HCT116 (cell line): ENCODE results near the gene NSG2. TPM values are rescaled to one million over a fixed set of nuclear protein-coding genes. Genes with fewer than 3 reads are reported as not detected.

ENCODE experiments used
- ATAC-seq: fragments of 200-7000 bp; cut with Tn5 transposase; 2 replicates; pipeline ENCODE4 v1.9.1; 2020; ENCODE audit warnings: mild to moderate bottlenecking, moderate library complexity
- BruUV-seq: library from RNA; stranded (reverse); fragments of 400-500 nt; replicated peaks from 2 replicates; lab custom pipeline; 2021; lab: Mats Ljungman, UMichigan
- CTCF ChIA-PET: fragments of 300-600 bp; sonication (Branson Sonifier 250); formaldehyde crosslinking; loops from one replicate; lab custom pipeline; 2021; ENCODE audit warnings: antibody characterized with exemption; lab: Charles Lee
- POLR2A ChIA-PET: fragments of 300-600, 350-600 bp; sonication (Branson Sonifier 250); formaldehyde crosslinking; loops from one replicate; lab custom pipeline; 2021; ENCODE audit warnings: antibody characterized with exemption; lab: Charles Lee
- RAD21 ChIA-PET, 2 experiments: fragments of 300-600 bp; sonication (Branson Sonifier 250); formaldehyde crosslinking; loops; one replicate each; lab custom pipeline; 2023; ENCODE audit warnings: low total read pairs in 2 of 2; ENCODE audit not compliant: uncharacterized antibody in 2 of 2, unreplicated experiment in 2 of 2, low non-redundant PET in 1 of 2; lab: Charles Lee
- DNase-seq: peaks from one replicate; pipeline ENCODE4 v3.0.0-alpha.2; 2010; ENCODE audit warnings: low read depth, low spot score
- H2AFZ ChIP-seq: fragments of 200-600 bp; shearing (Covaris generic), sonication (generic); 2 replicates; pipeline ENCODE4 v1.6.1; 2017; ENCODE audit warnings: low read depth, mixed run types, mixed read lengths, antibody characterized with exemption, low read length; ENCODE audit not compliant: poor library complexity, severe bottlenecking
- H3K27ac ChIP-seq: 2 replicates; pipeline ENCODE4 v1.5.1; 2012; ENCODE audit warnings: low read depth, low read length
- H3K27me3 ChIP-seq: fragments of 200-600 bp; sonication (generic); 2 replicates; pipeline ENCODE4 v1.6.1; 2016; ENCODE audit warnings: mixed run types, low read length, mixed read lengths; ENCODE audit not compliant: insufficient read depth
- H3K36me3 ChIP-seq, 2 experiments: fragments of 200-500 bp in 1 of 2; fragments of 200-600 bp in 1 of 2; sonication (Bioruptor generic) in 1 of 2; sonication (generic) in 1 of 2; 2 replicates each; pipeline versions ENCODE4 v1.5.1 to v1.6.1; 2014 to 2016; ENCODE audit warnings: low read length in 2 of 2, inconsistent platforms in 1 of 2, mixed read lengths in 1 of 2, mixed run types in 1 of 2; ENCODE audit not compliant: insufficient read depth in 2 of 2, control insufficient read depth in 1 of 2
- H3K4me1 ChIP-seq, 2 experiments: fragments of 200-600 bp in 1 of 2; sonication (generic) in 1 of 2; 2 replicates each; pipeline versions ENCODE4 v1.5.1 to v1.6.1; 2012 to 2017; ENCODE audit warnings: low read length in 2 of 2, inconsistent platforms in 1 of 2, mild to moderate bottlenecking in 1 of 2, mixed read lengths in 1 of 2, mixed run types in 1 of 2, moderate library complexity in 1 of 2; ENCODE audit not compliant: insufficient read depth in 2 of 2, control insufficient read depth in 1 of 2
- H3K4me2 ChIP-seq: fragments of 200-600 bp; sonication (generic); 2 replicates; pipeline ENCODE4 v1.6.1; 2017; ENCODE audit warnings: mixed run types, low read length, mixed read lengths
- H3K4me3 ChIP-seq, 2 experiments: fragments of 200-600 bp in 1 of 2; sonication (generic) in 1 of 2; replicated peaks in 1 of 2; 2 replicates each; pipeline ENCODE4 v1.5.1; 2011 to 2016; ENCODE audit warnings: low read length in 2 of 2, control low read depth in 1 of 2, low read depth in 1 of 2, mild to moderate bottlenecking in 1 of 2, mixed read lengths in 1 of 2, mixed run types in 1 of 2
- H3K79me2 ChIP-seq: fragments of 200-600 bp; sonication (generic); 2 replicates; pipeline ENCODE4 v1.6.1; 2017; ENCODE audit warnings: mild to moderate bottlenecking, mixed run types, low read length, moderate library complexity, mixed read lengths; ENCODE audit not compliant: insufficient read depth
- H3K9ac ChIP-seq: fragments of 200-600 bp; sonication (generic); 2 replicates; pipeline ENCODE4 v1.6.1; 2016; ENCODE audit warnings: low read length, mixed read lengths
- H3K9me2 ChIP-seq: fragments of 200-600 bp; sonication (generic), shearing (Covaris generic); 2 replicates; pipeline ENCODE4 v1.6.1; 2017; ENCODE audit warnings: mixed run types, mild to moderate bottlenecking, moderate library complexity; ENCODE audit not compliant: insufficient read depth
- H3K9me3 ChIP-seq, 2 experiments: fragments of 200-500 bp in 1 of 2; fragments of 200-600 bp in 1 of 2; sonication (Bioruptor generic) in 1 of 2; sonication (generic) in 1 of 2; 2 replicates each; pipeline ENCODE4 v1.6.1; 2014 to 2017; ENCODE audit warnings: low read length in 2 of 2, mixed read lengths in 2 of 2, inconsistent platforms in 1 of 2, low read depth in 1 of 2, mild to moderate bottlenecking in 1 of 2, mixed run types in 1 of 2, moderate library complexity in 1 of 2; ENCODE audit not compliant: control insufficient read depth in 1 of 2, insufficient read depth in 1 of 2
- H4K20me1 ChIP-seq: fragments of 200-600 bp; sonication (generic), shearing (Covaris generic); 2 replicates; pipeline ENCODE4 v1.6.1; 2017; ENCODE audit warnings: mixed run types, mild to moderate bottlenecking, moderate library complexity; ENCODE audit not compliant: insufficient read depth
- ATF3 ChIP-seq: IDR thresholded peaks from 2 replicates; pipeline ENCODE4 v1.6.1; 2012
- CBX3 ChIP-seq: IDR thresholded peaks from 2 replicates; pipeline ENCODE4 v1.6.1; 2012; ENCODE audit warnings: low read depth
- CEBPB ChIP-seq: IDR thresholded peaks from 2 replicates; pipeline ENCODE4 v1.6.1; 2012; ENCODE audit warnings: low read depth
- CTCF ChIP-seq, 3 experiments: fragments of 200-600 bp in 1 of 3; sonication (generic) in 1 of 3; IDR thresholded peaks in 2 of 3; conservative IDR thresholded peaks in 1 of 3; 2 replicates each; pipeline ENCODE4 v1.5.1; 2012 to 2017; ENCODE audit warnings: low read depth in 2 of 3, low read length in 2 of 3, antibody characterized with exemption in 1 of 3, borderline replicate concordance in 1 of 3, control low read depth in 1 of 3, mild to moderate bottlenecking in 1 of 3, mixed read lengths in 1 of 3, mixed run types in 1 of 3, moderate library complexity in 1 of 3; ENCODE audit not compliant: insufficient read depth in 1 of 3
- EGR1 ChIP-seq: IDR thresholded peaks from 2 replicates; pipeline ENCODE4 v1.6.1; 2012; ENCODE audit warnings: low read depth
- ELF1 ChIP-seq: IDR thresholded peaks from 2 replicates; pipeline ENCODE4 v1.6.1; 2012; ENCODE audit warnings: low read depth, borderline replicate concordance
- EZH2 ChIP-seq: fragments of 200-600 bp; sonication (generic); IDR thresholded peaks from 2 replicates; pipeline ENCODE4 v1.6.1; 2017; ENCODE audit warnings: antibody characterized with exemption, mixed run types
- FOSL1 ChIP-seq: IDR thresholded peaks from 2 replicates; pipeline ENCODE4 v1.6.1; 2012; ENCODE audit warnings: low read depth
- JUND ChIP-seq: IDR thresholded peaks from 2 replicates; pipeline ENCODE4 v1.6.1; 2012
- POLR2A ChIP-seq: IDR thresholded peaks from 2 replicates; pipeline ENCODE4 v1.7.0; 2011; ENCODE audit warnings: borderline replicate concordance; ENCODE audit not compliant: insufficient read depth, insufficient read length; ENCODE audit errors: extremely low read depth
- POLR2AphosphoS5 ChIP-seq: IDR thresholded peaks from 2 replicates; pipeline ENCODE4 v1.6.1; 2011; ENCODE audit warnings: mild to moderate bottlenecking, low read depth, low read length, moderate library complexity
- REST ChIP-seq: IDR thresholded peaks from 2 replicates; pipeline ENCODE4 v1.6.1; 2012; ENCODE audit warnings: low read depth
- SIN3A ChIP-seq: IDR thresholded peaks from 2 replicates; pipeline ENCODE4 v1.6.1; 2012; ENCODE audit warnings: low read depth
- SP1 ChIP-seq: IDR thresholded peaks from 2 replicates; pipeline ENCODE4 v1.6.1; 2012; ENCODE audit warnings: low read depth
- SRF ChIP-seq: IDR thresholded peaks from 2 replicates; pipeline ENCODE4 v1.6.1; 2012; ENCODE audit warnings: low read depth
- YY1 ChIP-seq: IDR thresholded peaks from 2 replicates; pipeline ENCODE4 v1.6.1; 2011; ENCODE audit warnings: low read length, low read depth, moderate library complexity, mild to moderate bottlenecking; ENCODE audit not compliant: insufficient replicate concordance; ENCODE audit errors: extremely low read depth
- ZFX ChIP-seq: fragments of 450-650 bp; IDR thresholded peaks from 2 replicates; pipeline ENCODE4 v1.6.1; 2017
- ZNF274 ChIP-seq: fragments of 200-500 bp; sonication (Bioruptor generic); IDR thresholded peaks from 2 replicates; pipeline ENCODE4 v1.6.1; 2014; ENCODE audit warnings: mild to moderate bottlenecking, low read depth, low read length, inconsistent platforms
- intact Hi-C: fragments of 100-400 bp; cut with micrococcal nuclease; formaldehyde crosslinking; loops from 2 replicates; pipeline ENCODE4 v1.10.0; 2022
- total RNA-seq: library from RNA; stranded (reverse); gene quantifications from one replicate; pipeline ENCODE4 v1.2.1, GENCODE V29; 2021; ENCODE audit not compliant: unreplicated experiment
- TF ChIP-seq, protein P1 (sequence below): IDR thresholded peaks from 2 replicates; pipeline ENCODE4 v1.6.1; 2011; ENCODE audit warnings: mild to moderate bottlenecking, low read length, moderate library complexity; ENCODE audit not compliant: insufficient replicate concordance; ENCODE audit errors: extremely low read depth
- TF ChIP-seq, protein P2 (sequence below): IDR thresholded peaks from 2 replicates; pipeline ENCODE4 v1.6.1; 2012

NSG2 gene
- total RNA-seq, 1 experiment from 2014 or later: not detected

DNA sequence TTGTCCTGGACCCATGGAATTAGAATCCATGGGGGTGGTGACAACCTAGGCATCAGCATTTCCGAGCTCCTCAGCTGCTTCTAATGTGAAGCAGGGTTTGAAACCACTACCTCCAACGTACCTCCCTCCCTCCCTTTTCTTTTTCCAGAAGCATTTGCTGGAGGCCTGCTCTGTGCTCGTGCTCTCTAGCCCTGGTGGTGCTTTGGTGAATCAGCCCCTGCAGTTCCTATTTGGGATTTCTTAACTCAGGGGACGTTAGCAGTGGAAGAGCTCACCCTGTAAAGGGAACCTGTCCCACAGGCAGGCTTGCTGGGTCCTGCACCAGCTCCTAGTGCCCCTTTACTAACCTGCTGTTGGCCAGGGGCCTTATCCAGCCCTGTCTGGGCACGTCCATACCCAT is 55.0 kb downstream of the NSG2 start:
- Histone ChIP-seq H2AFZ (no peak overlapping the region), H3K9ac (no peak overlapping the region), H3K27me3 (no peaks in the 10 kb centered on the region), H3K4me3 (no peak overlapping the region), H3K79me2 (no peaks in the 10 kb centered on the region), H3K9me2 (no peaks in the 10 kb centered on the region), H3K27ac (no peak overlapping the region), H3K9me3 (no peaks in the 10 kb centered on the region)
- CTCF ChIA-PET: interaction anchor here (1.0 kb wide), 1 partner anchor 211 kb away, joined by 4 read pairs; no protein-coding TSS in a partner anchor
- no TSS peak for BruUV-seq
- POLR2A ChIA-PET: no interaction called here
- no peak for TF ChIP-seq EZH2
- no peak for TF ChIP-seq CBX3
- TF ChIP-seq YY1: no peak
- TF ChIP-seq, protein P1, sequence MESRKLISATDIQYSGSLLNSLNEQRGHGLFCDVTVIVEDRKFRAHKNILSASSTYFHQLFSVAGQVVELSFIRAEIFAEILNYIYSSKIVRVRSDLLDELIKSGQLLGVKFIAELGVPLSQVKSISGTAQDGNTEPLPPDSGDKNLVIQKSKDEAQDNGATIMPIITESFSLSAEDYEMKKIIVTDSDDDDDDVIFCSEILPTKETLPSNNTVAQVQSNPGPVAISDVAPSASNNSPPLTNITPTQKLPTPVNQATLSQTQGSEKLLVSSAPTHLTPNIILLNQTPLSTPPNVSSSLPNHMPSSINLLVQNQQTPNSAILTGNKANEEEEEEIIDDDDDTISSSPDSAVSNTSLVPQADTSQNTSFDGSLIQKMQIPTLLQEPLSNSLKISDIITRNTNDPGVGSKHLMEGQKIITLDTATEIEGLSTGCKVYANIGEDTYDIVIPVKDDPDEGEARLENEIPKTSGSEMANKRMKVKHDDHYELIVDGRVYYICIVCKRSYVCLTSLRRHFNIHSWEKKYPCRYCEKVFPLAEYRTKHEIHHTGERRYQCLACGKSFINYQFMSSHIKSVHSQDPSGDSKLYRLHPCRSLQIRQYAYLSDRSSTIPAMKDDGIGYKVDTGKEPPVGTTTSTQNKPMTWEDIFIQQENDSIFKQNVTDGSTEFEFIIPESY: no peak
- TF ChIP-seq SP1: no peak
- TF ChIP-seq FOSL1: no peak
- TF ChIP-seq ATF3: no peak
- TF ChIP-seq ZFX: no peak
- TF ChIP-seq REST: no peak
- TF ChIP-seq ZNF274: no peak
- no peak for TF ChIP-seq POLR2AphosphoS5
- TF ChIP-seq, protein P2, sequence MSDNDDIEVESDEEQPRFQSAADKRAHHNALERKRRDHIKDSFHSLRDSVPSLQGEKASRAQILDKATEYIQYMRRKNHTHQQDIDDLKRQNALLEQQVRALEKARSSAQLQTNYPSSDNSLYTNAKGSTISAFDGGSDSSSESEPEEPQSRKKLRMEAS: no peak
- TF ChIP-seq SIN3A: no peak
- TF ChIP-seq CEBPB: no peak
- no peak for TF ChIP-seq JUND
- no peak for TF ChIP-seq SRF
- no peak for TF ChIP-seq POLR2A
- TF ChIP-seq ELF1: no peak
- no peak for TF ChIP-seq EGR1
- no peak for TF ChIP-seq CTCF (IDR thresholded peaks at IDR 0.05 in 2 of 3, conservative IDR thresholded peaks at IDR 0.05 in 1 of 3; ENCODE audit: borderline replicate concordance in 1 of 3, insufficient read depth in 1 of 3, low read depth in 2 of 3, low read length in 2 of 3)
- TF ChIP-seq, all 23 proteins: peak for 0
- H4K20me1 ChIP-seq: no peaks in the 10 kb centered on the region
- no peak for DNase-seq
- peaks cover 0 to 6% of the 10 kb centered on the region in 2 experiments; a peak in 1 of 4 replicates for H3K4me1 ChIP-seq
- intact Hi-C loops: no loop called here
- RAD21 ChIA-PET: no interaction called here
- ATAC-seq: peak; percentile 25; the same call in 1 of the 2 replicates
- no peaks in the 10 kb centered on the region for H3K36me3 ChIP-seq
- H3K4me2 ChIP-seq: no peak overlapping the region
